Stimulated activated CD4-positive, alpha-beta T cell treated with anti-CD3 and anti-CD28 coated beads, Interleukin-15, amount 100 ng/mL, for 48 hours (primary cell): ENCODE results near the gene CYP1A2.
"Not testable (repeated sequence)": the region's sequence is repeated elsewhere in the genome, so short reads cannot be mapped to it uniquely, and the experiment has no call there.

ENCODE experiments used
- DNase-seq, 2 donors: peaks; one replicate each; pipeline ENCODE4 v3.0.0-alpha.2; 2020; ENCODE audit warnings: low read depth in 2 of 2

CYP1A2 gene

DNA sequence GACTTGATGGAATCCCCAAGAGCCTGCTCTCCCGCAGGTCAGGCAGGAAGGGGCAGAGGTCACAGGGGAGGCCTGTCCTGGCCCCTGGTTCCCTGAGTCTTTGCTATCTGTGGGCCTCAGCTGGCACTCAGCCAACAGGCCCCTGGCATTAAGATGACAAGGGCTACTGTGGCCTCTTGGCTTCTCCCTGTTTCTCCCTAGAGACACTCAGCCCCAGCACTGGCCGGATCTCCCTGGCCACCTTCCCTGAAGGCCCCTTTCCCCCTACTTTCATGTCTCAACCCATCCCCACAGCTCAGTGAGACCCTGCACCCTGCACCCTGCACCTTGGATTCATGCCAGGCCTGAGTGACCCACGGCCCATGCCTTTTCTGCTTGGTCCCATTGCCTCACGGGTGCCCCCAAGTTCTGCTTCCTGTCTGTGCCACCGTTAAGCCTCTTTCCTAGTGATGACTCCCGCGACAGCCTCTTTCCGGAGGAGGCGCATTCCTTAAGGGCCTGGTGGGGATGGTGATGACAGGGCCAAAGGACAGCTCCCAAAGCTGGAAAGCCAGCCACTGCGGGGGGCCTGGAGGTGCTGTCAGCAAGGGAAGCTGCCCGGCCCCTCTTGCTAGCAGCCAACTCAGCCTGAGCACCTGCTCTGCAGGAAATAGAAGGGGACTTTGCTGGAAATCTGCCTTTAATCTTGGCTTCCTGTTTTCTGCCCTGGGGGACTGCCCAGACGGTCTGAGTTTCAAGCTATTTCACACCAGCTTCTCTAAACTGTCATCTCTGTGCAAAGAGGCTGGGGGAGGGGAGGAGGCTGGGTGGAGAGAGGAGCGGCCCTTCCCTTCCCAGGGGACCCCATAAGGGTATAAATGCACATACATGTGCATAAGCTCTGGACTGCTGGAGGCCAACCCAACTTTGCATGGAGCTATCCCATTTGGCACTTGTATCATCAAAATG lies 28.4 kb downstream of the CYP1A2 start:
- DNase-seq = no peak

DNA sequence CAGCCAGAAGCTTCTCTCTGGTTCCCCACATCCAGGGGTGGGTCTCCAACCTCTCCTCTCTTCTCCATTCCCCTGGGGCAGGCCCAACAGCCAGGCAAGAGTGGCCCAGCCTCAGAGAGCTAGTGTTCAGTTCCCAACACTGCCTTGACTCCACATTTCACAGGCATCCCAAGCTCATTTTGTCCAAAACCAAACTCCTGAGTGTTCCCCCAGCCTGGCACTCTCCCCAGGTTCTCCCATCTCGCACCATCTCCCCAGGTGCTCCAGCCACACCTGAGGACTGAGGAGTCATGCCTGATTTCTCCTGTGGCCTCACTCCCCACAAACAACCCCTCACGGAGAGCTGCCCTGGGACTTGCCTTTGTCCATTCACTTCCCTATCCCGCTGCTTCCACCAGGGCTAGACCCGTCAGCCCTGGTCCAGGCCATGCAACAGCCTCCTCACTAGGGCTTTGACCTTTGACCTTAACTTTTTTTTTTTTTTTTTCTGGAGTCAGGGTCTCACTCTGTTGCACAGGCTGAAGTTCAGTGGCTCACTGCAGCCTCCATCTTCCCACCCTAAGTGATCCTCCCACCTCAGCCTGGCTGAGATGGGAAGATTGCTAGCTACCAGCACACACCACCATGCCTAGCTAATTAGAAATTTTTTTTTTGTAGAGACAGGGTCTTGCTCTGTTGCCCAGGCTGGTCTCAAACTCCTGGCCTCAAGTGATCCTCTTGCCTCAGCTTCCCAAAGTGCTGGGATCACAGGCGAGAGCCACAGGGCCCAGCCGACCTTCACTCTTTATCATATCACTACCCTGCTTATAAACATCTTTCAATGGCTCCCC lies 29.3 kb downstream of the CYP1A2 start:
- no peak for DNase-seq

DNA sequence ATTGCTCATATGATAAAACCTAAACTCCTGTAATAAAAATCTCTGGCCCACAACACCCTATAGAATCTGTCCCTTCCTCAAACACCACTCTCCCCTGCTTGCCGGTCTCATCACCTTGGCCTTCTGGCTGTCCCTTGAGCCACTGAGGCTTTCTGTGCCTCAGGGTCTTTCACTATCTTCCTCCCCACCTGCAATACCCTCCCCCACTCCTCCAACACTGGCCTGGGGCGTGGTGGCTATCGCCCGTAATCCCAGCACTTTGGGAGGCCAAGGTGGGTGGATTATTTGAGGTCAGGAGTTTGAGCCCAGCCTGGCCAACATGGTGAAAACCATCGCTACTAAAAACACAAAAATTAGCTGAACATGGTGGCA lies 29.9 kb downstream of the CYP1A2 start:
- DNase-seq = no peak

DNA sequence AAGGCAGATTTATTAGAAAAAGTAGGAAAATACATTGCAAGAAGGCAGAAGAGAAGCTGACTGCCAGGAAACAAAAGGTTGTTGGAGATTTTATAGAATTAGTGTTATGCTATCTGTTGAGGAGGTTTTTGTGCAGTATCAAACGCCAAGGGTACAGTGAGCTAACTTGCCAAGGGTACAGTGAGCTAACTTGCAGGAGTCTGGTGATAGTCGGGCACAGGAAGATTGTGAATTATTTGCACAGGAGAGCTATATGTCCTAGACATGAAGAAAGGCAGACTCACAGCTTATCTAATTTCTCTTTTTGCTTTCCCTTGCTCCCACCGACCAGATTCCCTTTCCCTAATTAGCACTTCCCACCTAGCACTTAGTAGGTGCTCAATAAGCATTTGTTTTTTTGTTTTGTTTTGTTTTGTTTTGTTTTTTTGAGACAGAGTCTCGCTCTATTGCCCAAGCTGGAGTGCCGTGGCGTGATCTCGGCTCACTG lies 30.6 kb downstream of the CYP1A2 start:
- no peak for DNase-seq

DNA sequence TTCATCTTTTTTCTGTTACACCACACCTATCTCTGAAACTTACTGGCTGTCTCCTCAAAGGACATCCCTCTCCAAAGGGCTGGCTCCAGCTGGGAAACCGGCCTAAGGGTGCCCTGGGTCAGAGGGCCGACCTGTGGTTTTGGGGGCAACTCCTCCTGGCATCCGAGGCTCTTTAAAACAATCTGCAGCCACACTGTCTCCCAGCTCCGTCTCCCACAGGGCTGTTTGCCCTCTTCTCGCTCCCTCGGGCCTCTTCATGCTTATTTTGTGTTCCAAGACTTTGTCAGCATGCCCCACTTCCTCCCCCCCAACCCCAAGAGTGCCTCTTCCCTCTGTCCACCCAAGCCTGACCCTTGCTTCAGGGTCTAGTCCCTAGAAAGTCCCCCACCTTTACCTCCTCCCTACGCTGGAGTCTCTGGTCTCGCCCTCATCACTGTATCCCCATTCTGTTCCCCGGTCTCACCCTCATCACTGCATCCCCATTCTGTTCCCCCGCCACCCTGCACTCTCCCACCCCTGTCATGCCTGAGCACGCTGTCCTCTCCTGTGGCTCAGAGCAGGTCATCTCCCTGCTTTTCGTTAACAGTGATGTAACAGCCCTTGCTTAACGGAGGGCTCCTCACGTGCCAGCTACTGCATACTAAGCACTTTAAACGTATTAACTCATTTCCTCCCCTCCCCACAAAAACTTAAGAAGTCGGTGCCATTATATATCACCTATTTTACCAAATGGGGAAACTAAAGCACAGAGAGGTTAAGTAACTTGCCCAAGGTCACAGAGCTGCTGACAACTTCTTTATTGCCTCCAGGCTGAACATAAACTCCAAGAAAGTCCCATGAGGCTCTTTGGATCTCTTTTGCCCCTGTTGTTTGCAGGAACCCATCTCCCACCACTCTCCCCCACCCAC lies 32.1 kb downstream of the CYP1A2 start:
- DNase-seq = no peak

DNA sequence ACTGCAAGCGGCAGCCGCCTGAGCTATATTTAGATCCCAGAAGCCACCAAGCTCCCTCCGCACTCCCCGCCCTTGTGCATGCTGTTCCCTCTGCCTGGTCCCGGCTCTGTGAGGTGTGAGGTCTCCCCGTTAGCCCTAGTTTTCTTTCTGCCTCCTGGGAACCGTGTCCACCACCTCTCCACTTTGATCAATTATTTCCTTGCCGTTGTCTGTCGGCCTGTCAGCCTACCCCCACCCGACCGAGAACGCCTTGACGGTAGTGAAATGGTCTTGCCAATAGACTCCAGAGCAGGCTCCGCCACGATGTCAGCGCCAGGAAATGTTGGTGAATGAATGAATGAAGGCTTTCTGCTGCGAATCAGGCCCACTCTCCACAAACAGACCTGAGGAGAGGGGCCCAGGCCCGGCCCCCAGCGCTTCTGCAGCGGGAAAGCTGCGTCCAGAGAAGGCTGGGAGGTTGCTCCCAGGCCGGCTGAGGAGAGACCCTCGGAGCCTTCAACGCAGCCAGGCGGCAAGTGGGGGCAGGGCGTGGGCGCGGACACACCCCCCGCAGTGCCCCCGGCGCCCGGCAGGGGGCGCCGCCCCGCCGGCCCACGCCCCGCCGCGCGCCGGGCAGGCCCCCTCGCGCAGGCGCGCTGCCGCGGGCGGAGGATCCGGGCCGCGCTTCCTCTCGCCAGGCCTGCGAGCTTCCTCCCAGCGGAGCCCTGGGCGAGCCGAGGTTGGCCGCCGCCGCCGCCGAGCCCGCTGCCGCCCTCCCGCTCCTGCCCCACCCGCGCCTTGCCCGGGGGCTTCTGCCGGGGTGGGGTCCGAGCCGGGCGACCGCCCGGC lies 33.0 kb downstream of the CYP1A2 start, which contains the start of gene CSK:
Gene CSK, plus strand, starts transcription at position 650 of the 828 bp plus-strand sequence. CDS start 16,218 bp downstream, outside the sequence.
- no peak for DNase-seq

DNA sequence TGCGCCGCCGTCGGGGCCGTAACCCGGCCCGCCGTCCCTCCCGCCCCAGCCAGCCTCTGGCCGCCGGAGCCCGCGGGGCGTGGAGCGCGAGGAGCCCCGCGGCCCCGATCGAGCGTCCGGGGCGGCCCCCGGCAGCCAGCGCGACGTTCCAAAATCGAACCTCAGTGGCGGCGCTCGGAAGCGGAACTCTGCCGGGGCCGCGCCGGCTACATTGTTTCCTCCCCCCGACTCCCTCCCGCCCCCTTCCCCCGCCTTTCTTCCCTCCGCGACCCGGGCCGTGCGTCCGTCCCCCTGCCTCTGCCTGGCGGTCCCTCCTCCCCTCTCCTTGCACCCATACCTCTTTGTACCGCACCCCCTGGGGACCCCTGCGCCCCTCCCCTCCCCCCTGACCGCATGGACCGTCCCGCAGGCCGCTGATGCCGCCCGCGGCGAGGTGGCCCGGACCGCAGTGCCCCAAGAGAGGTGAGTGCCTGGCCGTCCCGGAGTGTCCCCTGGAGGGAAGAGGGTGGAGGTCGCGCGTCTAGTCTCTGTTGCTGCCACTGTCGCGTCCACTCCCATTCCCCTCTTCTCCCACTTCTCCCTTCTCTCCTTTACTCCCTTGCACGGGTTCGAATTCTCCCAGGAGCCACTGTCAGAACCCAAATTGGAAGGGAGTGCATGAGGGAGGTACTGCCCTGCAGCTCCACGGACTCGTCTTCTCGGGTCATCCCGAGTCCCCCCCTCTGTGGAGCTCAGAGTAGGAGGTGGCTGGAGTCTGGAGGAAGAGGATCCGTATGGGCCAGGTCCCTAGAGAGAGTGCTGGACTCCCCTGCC lies 33.8 kb downstream of the CYP1A2 start:
- DNase-seq = no peak

DNA sequence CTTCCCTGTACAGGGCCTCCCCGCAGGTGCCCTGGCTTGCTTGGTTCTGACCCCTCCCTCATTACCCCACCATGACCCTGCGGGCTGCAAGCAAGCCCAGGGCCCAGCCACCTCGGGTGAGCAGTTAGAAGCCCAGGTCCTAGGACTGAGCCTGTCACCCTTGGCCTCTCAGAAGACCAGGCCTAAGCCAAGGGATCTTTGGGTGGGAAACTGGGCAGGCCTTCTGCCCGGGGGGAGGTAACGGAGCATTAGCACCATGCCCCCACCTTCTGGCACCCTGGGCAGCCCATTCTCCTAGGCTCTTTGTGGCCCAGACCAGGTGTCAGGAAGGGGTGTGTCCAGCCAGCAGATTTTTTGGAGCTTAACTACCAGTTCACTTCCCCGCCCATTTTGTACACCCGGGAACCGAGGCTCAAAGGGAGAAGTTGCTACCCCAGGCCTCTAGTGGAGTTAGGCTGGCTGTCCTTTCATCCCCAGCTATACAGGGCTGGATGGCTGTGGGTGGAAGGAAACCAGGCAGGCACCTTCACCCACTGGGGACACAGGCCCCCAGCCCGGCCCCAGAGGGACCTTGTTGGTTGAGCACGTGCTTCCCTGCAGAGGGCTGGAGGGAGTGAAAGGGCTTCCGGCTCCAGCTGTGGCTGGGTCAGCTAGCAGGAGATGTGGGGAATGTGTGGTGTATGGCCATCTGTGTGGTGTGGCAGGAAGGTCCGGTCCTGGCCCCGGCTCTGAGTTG lies 34.6 kb downstream of the CYP1A2 start:
- DNase-seq = no peak

DNA sequence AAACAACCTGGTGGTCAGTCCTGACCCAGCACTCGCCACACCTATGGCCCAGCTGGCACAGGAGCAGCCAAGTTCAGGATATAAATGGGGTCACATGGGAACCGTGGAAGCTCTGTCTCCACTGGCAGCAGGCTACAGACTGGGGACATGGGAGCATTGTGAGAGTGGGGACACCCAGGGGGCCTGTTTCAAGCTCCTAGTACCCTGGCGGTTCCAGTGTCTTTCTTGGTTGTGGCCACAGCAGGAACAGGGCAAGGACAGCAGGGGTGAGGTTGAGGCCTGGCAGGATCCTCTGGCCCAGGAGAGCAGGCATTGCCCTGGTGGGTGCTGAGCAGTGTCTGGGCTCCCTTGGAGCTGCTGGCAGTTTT lies 35.1 kb downstream of the CYP1A2 start:
- DNase-seq = no peak

DNA sequence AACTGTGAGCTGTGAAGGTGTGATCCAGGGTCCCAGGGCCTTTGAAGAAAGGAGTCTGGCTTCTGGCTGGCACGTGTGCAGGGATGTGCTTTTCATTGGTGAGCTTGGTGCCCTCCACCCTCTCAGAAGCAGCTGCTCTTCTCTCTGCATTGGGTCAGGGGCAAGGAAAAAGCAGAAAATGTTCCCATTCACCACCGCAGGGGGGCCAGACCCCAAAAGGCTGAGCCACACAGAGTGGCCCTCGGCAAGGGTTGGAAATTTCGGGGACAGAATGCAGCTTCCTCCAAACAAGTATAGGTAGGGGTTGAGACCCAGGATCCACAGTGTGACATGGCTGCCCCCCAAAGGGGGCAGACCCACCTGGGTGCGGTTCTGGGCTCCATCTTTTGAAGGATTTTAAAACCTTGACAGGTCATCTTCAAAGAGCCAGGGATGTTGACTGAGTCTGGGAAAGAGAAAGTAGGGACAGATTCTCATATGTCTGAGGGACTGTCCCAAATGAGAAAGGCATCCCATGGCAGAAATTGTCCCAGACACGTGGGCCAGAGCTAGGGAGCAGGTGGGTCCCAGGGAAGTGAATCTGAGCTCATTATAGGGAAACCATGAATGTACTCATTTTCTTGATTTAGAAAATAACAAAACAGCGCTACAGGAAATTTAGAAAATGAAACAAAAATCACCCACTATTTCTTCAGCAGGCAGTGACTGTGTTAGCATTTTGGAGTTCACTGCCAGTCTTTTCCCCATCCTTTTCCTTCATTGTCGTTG lies 36.0 kb downstream of the CYP1A2 start:
- DNase-seq = no peak

DNA sequence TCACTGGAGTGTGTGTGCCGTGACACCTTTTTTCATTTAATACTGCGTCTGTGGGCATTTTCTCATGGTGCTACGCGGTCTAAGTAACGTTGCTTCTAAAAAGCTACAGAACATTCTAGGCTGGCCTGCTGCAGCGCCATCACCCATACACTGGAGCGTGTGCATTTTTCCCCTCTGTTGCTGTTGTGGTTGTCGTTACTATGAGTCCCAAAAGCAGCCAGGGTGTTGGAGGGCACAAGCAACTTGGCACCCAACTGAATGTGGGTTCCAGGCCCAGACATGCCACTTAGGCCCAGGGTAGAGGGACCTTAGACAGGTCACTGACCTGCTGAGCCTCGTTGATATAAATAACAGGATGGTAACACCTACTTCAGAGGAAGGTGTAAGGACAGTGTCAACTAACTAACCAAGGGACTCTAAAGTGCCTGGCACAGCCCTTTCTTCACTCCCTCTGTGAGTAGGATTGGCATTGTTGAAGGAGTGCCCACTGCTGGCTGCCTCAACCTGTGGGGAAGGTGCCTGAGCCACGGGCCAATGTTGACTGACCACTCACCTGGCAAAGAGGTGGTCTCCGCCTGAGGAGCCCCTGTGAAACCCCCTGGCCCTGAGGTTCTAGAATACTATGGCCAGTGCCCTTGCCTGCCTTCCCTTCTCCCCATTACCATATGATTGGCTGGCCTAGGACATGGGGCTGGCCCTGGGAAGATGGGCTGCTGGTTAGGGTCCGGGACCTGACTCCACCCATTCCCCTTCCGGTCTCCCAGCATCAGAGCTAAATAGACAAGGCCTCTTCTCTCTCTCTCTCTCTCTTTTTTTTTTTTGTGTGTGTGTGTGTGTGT lies 36.8 kb downstream of the CYP1A2 start:
- DNase-seq = no peak

DNA sequence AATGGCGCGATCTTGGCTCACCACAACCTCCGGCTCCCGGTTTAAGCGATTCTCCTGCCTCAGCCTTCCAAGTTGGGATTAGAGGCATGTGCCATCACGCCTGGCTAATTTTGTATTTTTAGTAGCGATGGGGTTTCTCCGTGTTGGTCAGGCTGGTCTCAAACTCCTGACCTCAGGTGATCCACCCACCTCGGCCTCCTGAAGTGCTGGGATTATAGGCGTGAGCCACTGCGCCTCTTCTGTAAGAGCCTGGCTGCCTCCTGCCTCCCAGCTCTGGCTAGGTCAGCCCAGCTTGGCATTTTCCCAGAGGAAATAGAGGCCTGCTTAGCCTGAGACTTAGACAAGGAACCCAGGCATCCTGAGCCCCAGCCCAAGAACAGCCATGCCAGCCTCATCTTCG lies 37.4 kb downstream of the CYP1A2 start:
- not testable (repeated sequence) for DNase-seq

DNA sequence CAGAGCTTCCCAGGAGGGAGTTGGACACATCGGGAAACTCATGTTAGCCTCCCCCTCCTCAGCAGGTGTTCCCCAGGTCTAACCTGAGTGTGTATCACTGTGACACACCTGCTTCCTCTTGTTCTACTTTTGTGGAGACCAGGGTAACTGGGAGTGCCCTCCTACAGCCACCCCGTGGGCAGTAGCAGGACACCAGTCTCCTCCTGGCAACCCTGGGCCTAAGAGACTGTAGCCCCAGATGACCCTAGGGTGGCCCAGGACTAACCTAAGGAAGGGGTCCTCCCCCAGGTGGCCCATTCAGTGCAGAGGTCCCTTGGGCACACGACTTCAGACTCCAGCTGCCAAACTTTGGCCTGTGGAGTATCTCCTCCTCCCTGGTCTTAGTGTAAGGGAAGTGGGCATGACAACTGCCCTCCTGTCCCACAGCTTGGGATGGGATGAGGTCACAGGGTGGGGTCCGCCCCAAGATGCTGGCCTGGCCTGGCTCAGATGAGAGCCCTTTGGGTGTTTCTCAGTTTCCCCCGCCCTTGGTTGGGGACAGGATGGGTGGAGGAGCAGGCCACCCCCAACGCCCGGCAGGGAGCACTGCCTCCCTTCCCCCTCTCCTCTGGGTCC lies 38.0 kb downstream of the CYP1A2 start:
- no peak for DNase-seq

DNA sequence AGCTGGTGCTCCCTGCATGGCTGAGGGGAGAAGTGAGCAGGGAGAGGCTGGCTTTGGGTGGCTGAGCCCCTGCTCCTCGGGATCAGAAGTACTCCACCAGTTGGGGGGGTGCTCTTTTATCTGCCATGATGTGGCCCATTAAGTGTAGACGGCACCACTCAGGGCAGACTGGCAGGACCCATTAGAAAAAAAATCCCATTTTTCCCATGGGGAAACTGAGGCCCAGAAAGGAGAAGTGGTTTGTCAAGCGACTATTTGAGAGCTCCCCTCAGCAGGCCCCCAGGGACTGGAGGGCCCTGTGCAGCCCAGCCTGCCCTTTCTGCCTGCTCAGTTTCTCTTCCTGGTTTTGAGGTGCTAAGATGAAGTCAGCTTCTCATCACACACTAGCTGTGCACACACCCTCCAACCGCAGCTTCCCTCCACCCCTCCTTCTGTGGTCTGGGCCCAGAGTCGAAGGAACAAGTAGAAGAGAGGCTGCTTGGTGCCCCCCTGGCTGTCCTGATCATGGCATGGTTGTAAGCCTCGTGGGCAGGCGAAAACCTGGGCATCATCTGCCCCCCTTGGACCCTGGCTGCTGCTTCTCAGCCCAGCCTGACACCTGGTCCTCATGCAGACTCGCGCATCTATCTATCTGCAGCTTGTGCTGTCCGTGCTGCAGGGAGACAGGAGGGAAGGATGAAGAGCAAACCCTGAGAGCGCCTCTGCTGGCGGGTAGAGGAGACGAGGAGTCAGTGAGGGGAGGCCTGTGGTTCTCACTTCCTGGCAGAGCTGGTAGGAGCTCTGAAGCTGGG lies 38.8 kb downstream of the CYP1A2 start:
- DNase-seq = peak; percentile 92

DNA sequence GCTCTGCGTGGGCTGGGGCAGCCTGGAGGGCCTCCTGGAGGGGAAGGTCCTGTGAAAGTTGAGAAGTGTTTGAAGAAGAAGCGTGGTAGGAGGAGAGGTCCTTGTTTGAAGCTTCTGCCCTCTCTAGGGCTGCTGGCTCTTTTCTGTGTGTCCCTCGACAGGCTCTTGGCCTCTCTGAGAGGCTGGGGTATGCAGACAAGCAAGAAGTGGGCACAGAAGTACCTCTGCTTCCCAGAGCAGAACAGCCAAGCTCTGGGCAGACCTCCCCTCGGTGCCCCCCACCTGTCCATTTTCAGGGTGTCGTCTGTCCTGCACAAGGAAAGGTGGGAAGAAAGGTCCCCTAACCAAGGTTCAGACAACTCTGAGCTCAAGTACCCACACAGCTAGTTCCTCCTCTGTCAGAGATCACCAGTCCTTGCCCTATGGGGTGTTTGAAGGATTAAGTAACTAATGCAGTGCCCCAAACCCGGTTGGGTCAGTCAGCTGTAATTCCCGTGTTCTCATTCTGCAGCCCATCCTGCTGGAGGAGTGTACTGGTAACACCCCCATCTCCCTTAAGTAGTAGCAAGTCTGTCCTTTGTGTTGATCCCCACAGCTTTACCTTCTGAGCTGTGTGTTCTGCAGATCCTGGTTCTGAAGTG lies 39.5 kb downstream of the CYP1A2 start:
- DNase-seq = no peak
